ENCODE measurements around the gene IZUMO4.

The IZUMO4 gene

GRCh38 chr19:2108251-2109016, 11.7 kb downstream of the IZUMO4 start:
- no peak for DNase-seq (ENCODE audit: low read depth in 2 of 2)

DNA sequence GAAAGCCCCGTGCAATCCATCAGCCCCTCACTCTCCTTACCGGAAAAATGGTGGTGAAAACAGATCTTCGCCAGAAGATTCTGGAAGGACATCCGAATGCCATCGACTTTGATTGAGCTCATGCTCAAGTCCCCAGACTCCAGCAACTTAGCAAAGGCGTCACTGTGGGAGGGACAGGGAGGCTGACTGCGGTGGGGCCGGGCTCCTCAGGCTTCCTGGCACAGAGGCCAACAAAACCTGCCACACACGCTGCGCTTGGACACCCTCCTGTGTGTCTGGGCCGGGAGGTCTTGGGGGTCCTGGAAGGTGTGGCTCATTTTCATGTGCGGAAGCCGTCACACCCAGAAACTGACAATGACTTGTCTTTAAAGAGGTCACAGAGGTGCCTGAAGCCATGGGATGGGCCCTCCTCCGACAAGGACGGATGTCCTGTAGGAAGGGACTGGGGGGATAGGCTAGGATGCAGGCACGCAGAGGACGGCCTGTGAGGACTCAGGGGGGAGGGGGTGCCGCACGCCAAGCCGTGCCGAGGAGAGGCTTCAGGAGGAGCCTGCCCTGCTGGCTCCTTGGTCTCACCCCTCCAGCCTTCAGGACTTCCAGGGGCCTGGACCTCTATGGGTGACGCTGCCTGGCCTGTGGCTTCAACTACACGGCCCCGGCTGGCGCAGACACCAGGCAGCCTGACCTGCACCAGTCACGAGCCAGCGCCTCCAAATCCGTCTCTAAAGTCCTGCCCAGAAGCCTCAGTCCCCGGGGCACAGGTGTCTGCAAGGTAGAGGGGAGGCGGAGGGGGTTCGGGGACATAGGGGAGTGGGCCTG, 12.5 kb downstream of the IZUMO4 start:
- no peak for DNase-seq (ENCODE audit: low read depth in 2 of 2)

- DNase-seq (ENCODE audit: low read depth in 2 of 2): no peak
These were observed 14.1 kb downstream of the IZUMO4 start for GRCh38 chr19:2110822-2111221.

GRCh38 chr19:2111425-2111824, 14.7 kb downstream of the IZUMO4 start:
- no peak for DNase-seq (ENCODE audit: low read depth in 2 of 2)

GRCh38 chr19:2111886-2112285, 15.2 kb downstream of the IZUMO4 start:
- DNase-seq (ENCODE audit: low read depth in 2 of 2): no peak

- DNase-seq (ENCODE audit: low read depth in 2 of 2): no peak
These were observed 16.0 kb downstream of the IZUMO4 start for GRCh38 chr19:2112516-2113320.

- no peak for DNase-seq (ENCODE audit: low read depth in 2 of 2)
These were observed 16.9 kb downstream of the IZUMO4 start for GRCh38 chr19:2113439-2114211.

GRCh38 chr19:2114218-2114617, 17.5 kb downstream of the IZUMO4 start:
- no peak for DNase-seq (ENCODE audit: low read depth in 2 of 2)

DNA sequence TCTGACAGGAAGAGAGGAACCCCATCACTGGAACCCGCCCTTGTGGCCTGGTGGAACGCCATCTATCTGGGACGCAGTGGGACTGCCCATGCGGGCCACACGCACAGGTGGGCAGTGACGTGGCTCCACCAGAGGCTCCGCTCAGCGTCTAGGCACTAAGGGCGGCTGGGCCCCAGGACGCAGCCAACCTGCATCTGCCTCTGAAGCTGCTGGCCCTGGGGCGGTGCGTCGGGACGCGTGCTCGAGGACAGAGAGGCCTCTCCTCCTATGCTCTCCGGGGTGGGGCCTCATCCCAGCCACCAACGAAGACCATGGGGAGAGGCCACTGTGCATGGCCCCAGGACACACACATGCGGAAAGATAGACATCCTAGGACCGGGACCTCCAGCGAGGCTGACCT, 18.1 kb downstream of the IZUMO4 start:
- DNase-seq (ENCODE audit: low read depth in 2 of 2): no peak

DNA sequence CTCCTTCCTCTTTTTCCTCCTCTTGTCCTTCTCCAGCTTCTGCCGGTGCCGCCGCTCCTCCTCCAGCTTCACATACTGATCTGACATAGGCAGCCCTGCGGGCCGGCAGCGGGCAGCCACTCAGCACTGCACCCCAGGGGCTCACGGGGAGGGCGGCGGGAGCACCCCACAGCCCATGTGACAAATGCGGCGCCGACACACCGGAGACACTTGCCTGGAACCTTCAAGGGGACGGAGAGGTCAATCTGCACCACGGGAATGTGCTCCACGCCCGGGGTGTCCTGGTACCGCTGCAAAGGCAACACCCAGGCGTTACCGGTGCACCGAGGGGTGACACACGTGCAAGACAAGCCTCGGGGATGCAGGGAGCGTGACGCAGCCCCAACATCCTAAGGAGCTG, 18.6 kb downstream of the IZUMO4 start:
- no peak for DNase-seq (ENCODE audit: low read depth in 2 of 2)

GRCh38 chr19:2115911-2116426, 19.3 kb downstream of the IZUMO4 start:
- no peak for DNase-seq (ENCODE audit: low read depth in 2 of 2)

DNA sequence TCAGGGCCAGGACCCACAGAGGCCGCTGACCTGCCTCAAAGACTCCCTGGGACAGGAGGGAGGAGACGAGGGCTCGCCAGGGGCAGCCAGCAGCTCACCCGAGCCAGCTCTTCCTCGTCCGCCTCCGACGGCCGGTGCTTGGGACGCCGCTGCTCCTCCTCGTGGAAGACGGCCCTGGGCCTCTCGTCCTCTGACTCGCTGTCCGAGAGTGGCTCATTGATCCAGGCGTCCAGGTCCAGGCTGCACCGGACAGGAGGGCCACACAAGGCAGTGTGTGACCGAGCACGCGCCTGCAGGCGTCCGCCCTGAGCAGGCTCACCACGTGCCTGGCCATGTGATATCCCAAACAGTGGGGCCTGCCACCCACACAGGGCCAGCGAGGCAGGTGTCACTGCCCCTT, 19.8 kb downstream of the IZUMO4 start:
- DNase-seq (ENCODE audit: low read depth in 2 of 2): no peak

DNA sequence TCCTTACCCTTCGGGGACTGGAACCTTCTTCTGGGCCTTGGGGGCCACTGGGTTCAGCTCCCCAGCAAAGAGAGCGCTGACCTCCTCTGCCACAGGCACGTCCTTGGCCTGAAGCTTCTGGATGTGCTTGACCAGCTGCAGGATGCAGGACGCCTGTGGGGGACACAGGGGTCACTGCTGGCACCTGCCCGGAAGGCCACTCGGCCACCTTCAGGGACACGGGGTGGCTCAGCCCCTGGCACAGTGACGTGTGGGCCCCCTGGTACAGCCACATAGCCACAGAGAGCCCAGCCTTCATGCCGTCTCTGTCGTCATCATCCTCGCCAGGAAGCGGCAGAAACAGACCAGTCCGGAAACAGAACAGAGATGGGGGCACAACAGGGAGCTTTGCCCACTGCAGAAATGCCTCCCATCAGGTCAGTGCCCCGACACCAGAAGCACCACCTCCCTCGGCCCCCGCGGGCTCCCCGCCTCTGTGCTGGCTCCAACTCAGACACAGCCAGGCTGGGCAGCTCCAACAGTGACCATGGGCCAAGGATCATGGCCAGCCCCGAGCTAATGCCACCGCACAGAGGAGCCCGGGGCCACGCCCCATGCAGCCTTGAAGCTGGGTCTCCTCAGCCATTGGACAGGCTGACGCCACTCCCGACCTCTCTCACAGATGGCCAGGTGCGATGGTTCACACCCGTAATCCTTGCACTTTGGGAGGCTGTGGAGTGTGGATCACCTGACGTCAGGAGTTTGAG, 20.7 kb downstream of the IZUMO4 start:
- no peak for DNase-seq (ENCODE audit: low read depth in 2 of 2)

DNA sequence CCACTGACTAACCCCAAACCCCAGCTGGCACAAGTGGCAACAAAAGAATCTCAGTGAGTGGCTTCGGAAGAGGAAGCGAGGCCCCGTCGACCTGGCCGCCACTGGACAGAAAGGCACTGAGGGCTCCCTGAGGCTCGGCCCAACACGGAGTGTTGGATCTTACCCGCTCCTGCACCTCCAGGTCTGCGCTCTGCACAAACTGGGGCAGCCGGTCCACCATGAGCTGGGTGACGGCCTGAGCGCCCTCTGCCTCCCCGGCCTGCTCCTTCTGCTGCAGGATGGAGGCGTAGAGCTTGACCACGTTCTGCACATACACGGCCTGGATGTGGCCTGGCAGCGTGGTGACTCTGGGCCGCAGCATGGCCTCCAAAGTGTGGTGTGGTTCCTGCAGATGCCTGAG, 21.7 kb downstream of the IZUMO4 start:
- no peak for DNase-seq (ENCODE audit: low read depth in 2 of 2)

GRCh38 chr19:2119921-2120785, 23.4 kb downstream of the IZUMO4 start:
- DNase-seq (ENCODE audit: low read depth in 2 of 2): no peak

GRCh38 chr19:2120821-2121220, 24.1 kb downstream of the IZUMO4 start:
- no peak for DNase-seq (ENCODE audit: low read depth in 2 of 2)

DNA sequence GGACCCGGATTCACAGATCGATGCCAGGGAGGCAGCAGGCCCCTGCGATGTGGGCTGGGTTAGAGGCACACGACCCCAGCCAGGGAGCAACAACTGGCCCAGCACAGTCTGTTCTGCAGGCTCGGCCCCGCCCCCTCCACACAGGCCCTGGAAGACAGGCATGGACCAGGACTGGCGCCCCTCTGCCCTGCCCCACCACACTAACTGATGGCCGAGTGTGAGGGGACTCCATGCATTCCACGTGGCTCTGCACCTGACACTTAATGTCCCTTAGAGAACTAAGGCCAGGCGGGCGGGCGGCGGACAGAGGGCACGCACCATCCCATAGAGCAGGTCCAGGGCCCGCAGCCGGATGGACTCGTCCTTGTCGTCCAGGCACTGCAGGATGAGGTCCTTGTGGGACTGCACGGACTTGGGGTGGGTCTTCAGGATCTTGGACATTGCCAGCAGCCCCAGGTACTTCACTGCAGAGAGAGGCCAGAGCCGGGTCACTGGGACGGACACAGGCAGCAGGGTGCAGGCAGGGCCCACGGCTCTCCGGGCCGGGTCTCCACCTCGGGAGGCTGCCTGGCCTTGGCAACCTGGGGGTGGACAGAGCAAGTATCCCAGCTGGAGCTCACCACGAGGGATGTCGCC, 24.8 kb downstream of the IZUMO4 start:
- DNase-seq (ENCODE audit: low read depth in 2 of 2): no peak

DNA sequence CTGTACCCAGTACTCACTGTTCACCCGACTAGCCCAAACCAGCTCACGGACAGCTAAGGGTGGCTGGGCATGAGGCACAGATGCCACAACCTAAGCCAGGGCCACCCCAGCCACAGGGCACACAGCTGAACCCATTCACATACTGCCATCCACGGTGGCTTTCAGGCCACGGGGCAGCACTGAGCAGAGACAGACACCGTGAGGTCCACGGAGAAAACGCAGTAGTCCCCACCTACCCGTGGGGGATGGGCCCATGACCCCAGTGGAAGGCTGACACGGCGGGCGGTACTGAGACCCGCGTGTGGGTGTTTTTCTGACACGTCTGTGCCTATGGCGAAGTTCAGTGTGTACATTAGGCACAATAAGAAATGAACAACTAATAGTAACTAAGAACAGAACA, 25.5 kb downstream of the IZUMO4 start:
- no peak for DNase-seq (ENCODE audit: low read depth in 2 of 2)

- no peak for DNase-seq (ENCODE audit: low read depth in 2 of 2)
These were observed 26.3 kb downstream of the IZUMO4 start for GRCh38 chr19:2122982-2123381.
